NCI-H1417 treated with DMSO at 0.1 percent for 48 hours (cell line): ENCODE measurements around the gene CNTNAP2.
"Not testable (repeated sequence)": the region's sequence is repeated elsewhere in the genome, so short reads cannot be mapped to it uniquely, and the experiment has no call there.

Experiments
- DNase-seq: peaks from one replicate; lab custom pipeline; 2025; lab: John Stamatoyannopoulos, UW

Gene CNTNAP2

DNA sequence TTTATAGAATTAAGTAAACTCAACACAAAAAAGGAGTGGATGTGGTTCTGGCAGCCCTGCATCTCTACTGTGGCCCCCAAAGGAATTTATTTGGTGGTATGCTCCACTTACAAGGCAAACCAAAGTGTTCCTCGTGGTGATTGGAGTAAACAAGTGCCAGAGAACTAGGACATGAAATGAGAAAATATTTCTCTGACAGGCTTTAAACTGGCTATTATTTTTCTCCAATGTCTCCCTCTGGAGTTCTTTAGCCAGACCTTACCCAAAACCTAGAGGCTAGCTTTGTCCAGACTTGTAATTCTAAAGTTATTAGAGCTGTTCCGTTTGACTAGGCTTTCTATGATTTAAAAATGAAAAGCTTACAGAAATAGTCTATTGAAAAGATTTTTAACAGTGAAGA lies 990.1 kb downstream of the CNTNAP2 start:
- DNase-seq = no peak

DNA sequence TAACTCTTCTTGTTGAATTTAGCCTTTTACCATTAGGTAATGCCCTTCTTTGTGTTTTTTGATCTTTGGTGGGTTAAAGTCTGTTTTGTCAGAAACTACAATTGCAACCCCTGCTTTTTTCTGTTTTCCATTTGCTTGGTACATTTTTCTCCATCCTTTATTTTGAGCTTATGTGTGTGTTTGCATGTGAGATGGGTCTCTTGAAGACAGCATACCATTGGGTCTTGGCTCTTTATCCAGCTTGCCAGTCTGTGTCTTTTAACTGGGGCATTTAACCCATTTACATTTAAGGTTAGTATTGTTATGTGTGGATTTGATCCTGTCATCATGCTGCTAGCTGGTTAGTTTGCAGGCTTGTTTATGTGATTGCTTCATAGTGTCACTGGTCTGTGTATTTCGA lies 997.9 kb downstream of the CNTNAP2 start:
- not testable (repeated sequence) for DNase-seq

DNA sequence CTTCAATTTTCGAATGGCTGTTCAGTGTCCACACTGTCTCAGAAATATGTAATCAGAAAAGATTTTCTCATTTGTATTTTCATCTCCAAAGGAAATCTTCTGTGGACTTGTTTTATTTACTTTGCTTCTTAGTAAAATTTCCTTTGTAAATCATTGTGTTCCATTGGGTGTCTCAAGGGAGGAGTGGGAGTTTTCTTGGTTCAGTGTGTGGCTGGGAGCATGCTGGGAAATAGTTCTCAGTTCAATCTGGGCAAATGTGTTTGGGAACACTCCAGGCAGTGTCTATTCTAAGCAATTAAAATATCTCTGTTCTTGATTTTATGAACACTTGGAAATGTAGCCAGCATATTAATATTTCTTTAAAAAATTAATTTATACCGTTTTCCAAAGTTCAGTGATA lies 1019.8 kb downstream of the CNTNAP2 start:
- no peak for DNase-seq

DNA sequence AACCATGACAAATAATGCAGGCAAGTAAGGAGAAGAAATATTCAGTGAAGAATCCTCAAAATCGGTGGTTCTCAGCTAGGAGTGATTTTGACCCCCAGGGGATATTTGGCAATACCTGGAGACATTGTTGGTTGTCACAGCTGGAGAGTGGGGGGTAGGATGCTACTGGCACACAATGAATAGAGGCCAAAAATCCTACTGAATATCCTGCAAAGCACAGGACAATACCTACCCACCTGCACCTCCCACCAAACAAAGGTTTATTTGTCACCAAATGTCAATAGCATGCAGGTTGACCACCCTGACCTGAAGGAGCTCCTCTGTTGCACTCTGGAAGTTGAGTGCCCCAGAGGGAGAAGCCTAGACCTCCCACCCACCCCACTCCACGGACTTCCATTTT lies 1028.6 kb downstream of the CNTNAP2 start:
- DNase-seq = no peak

DNA sequence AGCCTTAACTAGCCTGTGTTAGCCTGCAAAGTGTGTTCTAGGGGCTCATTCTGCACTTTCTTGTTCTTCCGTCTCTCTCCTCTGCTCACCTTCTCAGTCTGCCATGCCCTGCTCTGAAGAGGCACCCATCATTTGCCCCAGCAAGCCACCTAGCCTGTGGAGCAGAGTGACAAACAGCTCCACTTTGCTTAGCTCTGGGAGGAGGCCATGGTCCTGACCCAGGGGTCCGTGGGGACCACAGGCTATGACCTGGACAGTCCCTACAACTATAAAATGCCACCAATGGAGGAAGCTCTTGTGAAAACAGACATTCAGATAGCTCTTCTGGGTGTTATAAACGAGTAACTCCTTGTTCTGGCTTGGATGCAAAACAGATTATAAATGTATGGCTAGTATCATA lies 1029.6 kb downstream of the CNTNAP2 start:
- no peak for DNase-seq

DNA sequence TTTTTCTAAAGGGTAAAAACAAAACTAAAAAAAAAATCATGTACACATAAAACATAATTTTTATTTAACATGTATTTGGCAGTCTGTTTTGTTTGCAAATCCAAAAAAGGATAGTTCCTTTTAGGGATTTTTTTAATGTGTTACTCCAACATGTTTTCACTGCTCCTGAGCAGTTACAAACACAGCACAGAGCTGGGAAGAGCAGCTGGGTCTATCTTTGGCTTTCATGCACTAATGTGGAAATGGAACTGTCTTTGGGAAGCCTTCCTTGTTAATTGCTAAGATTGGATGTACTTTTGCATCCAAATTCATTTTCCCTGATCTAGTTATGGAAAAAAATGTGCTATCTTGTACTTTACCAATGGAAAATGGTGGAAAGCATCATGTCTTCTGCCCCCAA lies 1035.1 kb downstream of the CNTNAP2 start:
- no peak for DNase-seq

DNA sequence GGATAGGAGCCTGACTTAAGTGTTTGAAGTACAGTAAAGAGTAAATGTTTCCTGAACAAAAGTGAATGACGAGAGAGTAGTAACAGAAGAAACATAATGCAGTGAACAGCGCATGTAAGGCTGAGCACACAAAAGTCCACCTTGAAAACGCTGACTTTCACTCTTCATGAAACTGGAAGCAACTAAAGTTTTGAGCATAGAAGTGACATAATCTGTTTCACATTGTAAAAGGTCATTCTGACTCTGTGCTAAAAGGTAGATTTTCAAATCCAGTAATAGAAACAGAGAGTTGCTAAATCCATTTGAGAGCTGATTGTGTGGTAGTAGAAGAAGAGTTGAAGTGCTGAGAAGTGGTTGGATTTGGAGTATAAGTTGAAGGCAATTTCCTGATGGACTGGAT lies 1037.0 kb downstream of the CNTNAP2 start:
- no peak for DNase-seq

DNA sequence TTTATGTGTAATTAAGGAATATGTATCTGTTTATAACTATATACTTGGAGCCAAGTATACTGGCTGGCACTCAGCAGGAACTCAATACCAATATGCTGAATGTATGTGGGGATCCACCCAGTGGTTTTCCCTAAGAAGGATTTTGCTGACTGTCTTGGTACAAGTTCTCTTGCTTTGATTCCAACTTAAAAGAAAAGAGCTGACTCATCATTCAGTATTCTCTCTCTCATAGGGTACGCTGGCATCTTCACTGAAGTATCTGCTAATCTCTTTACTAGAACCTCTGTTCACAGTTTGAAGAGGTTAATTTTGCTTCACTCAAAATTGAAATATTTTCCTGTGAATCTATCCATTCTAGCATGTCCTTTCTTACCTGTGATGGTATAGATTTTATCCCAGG lies 1044.8 kb downstream of the CNTNAP2 start:
- no peak for DNase-seq

DNA sequence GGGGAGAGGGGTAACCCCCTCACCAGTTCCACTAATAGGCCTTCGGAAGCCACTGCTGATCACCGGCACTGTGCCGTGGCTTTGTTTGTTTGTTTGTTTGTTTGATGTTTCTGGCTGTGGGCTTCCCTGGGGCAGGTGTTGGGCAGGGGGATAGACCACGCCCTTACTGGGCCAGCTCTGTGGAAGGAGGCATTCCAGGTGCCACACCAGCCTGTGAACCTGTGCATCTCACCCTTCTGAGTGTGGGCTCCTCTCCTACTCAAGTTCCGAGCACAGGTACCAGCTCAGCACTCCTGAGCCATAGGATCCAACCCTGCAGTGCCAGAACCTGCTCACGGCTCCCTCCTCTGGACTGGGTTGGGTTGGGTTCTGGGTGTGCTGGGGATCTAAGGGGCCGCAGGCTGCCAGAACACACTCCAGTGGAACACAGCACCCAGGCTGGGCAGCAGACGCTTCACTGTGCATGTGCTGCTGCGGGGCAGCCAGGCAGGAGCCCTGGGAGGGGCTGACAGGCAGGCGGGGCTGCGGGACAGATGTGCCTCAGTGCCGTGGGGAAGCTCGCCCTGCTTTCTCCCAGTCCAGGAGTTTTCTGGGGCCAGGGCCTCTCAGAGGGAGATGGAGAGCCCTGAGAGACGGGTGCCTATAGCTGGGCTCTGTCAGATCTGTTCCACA lies 1053.9 kb downstream of the CNTNAP2 start:
- no peak for DNase-seq

DNA sequence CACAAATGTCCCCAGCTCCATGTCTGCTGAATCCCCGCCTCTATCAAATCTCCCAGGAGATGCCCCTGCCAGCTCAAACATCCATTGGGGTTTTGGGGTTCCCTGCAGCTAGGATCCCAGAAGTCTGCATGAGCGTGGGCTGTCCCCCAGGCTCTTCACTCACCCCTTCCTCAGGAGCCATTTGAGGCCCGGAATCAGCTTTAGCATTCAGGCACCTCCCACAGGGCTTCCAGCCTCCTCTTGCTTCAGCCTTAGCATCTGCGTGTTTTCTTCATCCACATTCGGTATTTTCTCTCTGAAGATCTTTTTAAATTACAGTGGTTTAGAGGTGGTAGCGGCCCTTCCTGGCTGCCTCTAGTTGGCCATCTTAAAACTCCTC lies 1054.4 kb downstream of the CNTNAP2 start:
- no peak for DNase-seq

DNA sequence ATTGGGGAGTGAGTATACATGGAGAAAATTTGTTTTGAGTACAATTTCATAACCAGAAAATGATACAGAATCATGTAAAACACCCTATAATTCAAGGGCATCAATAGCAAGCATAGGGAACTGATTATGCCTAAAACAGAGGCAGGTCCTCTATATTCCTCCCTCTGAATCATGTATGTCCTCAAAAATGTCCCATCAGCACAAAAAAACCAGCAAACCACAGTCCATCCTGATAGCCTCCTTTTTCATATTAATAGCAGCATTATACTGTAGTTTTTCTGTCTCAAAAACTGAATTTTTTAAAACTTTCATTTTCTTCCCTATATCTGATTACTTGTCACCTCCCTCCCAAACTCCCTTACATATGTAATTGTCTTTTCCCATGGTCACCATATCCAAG lies 1057.3 kb downstream of the CNTNAP2 start:
- no peak for DNase-seq

DNA sequence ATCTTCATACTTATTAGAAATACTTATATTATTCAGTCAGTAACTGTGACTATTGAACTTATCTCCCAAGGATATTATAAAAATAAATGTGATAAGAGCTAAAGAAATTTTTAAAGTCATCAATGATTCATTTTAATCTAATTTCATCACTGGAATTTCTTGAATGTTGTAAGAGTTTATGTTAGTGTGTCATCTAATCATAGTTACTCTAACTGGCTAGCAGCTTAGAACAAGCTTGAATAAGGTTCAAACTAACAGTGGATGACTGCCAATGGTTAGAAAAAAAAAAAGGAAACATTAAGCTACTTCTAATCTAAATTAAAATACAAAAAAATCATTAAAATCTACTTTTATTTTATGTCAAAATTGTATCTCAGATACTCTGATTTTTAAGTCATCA lies 1066.3 kb downstream of the CNTNAP2 start:
- no peak for DNase-seq

DNA sequence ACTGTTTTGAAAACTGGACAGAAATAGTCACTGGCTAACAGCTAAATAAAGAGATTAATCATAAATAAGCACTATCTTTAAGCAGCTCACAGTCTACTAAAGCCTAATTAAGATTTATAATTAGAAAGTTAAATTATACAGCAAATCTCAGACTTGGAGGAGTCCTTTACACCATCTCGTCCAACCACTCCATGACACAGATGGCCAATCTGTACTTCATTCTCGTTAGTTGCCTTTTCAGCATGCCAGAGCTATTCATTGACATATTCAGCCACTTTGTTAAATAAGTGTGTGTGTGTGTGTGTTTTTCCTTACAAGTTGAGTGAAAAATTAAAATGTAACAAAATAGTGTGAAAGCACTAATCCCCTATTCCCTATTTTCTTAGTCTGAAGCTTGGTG lies 1066.7 kb downstream of the CNTNAP2 start:
- DNase-seq = no peak

DNA sequence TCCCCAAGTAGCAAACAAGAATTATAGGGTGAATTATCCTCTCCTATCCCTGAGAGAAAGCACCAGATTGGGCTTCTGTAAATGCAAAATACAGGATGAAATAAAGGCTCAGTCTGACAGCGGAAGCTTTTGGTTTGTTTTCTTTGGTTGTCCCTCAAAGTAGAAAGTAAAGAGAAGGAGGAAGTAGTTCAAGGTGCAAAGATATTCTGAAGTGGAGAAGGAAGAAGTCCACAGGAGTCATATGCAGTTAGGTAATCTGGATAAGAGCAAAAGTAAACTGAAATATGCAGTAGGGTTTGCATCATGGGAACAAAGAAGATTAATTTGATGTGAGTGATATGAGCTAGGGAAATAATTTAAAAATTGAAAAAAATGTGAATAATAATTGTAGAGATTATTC lies 1071.9 kb downstream of the CNTNAP2 start:
- DNase-seq = no peak

DNA sequence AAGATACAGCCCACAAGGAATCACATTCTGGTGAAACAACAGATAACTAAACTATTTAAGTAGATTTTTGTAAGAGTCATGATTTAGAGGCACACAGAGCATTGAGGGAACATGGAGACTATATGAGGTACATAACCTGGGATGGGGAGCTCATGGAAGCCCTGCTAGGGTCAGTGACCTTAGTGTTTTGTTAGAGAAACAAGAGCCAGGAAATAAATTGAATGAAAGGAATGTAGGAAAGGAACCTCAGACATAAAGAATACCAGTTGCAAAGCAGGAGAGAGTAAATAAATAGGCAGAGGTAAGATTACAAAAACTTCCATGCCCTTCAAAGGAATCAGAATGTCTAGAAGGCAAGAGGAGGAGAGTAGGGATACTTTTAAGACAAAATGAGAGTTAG lies 1076.9 kb downstream of the CNTNAP2 start:
- no peak for DNase-seq

DNA sequence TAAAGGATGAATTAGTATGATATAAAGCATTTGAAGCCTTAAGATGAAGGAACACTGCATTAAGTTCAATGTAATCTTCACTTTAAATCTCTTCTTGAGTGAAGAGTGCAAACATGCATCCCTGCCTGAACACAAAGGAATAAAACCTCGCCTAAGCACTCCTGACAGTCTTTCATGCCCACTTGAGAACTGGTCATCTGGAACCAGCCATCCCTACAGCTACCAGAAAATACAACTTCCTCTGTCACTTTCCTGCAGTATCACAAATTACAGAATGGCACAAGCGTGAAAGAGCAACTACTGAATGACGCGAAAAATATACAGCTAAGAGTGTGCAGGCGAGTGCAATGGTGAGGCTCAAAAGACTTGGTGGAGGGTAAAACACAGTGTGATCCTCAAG lies 1079.9 kb downstream of the CNTNAP2 start:
- no peak for DNase-seq

DNA sequence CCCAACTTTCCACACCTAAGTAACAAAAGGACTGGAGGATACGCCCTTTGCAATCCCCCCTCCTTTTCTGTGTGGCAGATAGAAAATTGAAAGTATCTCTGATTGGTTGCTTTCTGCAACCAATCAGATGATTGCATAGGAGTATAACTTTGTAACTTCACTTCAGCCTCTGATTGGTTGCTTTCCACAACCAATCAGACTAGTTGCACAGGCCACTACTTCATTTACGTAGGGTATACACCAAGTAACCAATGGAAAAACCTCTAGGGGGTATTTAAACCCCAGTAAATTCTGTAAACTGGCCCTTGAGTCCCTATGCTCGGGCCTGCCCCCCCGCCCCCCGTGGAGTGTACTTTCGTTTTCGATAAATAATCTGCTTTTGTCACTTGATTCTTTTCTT lies 1080.4 kb downstream of the CNTNAP2 start:
- DNase-seq = no peak

DNA sequence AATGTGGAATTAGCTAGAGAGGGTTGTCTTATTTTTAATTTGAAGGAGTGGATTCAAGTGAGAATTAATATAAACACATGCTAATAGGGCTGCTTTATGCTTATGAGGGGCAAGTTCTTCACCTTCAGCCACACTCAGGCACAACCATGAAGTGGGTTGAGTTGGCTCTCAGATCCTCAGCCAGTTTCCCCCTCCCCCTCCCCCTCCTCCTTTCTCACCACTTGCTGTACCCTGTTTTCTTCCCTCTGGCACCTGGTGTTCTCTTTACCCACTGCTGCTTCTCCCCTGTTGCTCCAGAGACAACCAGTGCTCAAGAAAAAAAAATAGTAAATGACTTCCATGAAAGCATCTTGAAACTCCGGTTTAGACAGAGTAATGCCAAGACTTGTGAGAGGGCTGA lies 1083.3 kb downstream of the CNTNAP2 start:
- DNase-seq = no peak

DNA sequence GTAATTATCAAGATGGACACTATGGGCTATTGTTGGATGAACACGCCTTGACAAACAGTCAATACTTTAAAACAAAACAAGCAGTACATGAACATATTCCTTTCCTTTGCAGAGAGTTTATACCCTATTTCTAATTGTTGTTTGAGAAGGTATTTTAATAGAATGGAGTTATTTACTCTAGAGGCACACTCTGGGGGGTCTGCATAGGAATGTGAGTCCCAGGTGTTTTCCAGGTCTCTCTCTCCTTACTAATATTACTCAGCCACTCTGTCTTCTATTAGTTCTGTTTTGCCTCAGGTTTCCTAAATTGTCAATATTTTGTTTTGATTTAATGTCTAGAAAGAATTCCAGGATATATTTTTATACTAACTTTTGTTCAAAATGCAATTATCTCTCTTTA lies 1091.4 kb downstream of the CNTNAP2 start:
- no peak for DNase-seq

DNA sequence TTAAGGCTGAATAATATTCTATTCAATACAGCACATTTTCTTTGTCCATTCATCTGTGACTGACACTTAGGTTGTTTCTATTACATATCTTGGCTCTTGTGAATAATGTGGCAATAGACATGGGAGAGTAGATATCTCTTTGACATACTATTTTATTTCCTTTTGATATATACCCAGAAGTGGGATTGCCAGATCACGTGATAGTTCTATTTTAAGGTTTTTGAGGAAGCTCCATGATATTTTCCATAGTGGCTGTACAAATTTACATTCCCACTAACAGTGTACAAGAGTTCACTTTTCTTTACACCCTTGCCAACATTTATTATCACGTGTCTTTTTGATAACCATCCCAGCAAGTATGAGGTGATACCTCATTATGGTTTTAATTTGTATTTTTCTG lies 1114.7 kb downstream of the CNTNAP2 start:
- DNase-seq = no peak

DNA sequence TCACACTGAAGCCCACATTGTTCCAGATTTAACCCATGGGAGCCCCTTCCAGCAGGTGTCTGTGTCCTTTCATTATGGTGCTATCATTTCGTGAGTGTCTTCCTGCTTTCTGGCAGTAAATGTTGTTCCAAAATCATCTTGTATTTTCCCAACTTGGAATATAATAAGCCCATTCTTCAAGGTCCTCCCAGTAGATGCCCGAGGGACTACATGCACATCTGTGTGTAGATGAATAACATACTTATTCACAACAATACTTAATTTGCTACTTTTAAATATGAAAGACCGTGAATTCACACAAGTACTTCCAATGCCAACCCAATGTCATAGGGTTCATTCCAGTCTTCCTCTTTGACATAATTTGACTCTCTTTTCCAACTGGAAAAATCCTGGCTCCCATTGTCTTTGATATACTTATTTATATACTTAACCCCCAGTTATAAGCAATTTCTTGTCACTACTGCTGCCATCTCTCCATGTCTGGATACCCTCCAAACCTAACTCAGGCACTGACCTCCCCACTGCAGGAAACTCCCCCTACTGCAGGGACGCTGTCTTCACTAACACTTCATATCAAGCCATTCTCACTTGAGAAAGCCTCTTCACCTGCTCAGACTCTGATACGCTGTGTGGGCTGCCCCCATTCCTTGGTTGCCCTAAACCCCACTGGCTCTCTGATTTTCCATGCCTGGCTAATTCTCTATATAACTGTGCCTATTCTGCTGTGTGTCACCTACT lies 1119.2 kb downstream of the CNTNAP2 start:
- no peak for DNase-seq

DNA sequence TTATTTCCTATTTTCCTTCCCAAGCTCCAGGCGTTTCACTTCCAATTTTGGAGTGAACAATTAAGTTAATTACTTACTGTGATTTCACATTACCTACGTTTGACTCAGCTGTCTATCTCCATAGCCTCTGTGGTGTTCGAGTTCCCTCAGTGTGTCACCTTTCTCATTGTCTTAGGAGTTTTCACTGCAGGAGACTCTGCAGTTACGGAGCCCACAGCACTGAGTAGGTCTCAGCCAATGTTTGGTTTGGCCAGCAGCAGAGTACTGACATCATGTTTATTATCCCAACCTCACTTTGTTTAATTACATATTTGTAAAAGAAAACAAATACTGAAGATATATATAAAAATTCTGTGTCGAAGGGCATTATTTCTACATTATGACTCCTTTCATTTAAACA lies 1123.9 kb downstream of the CNTNAP2 start:
- no peak for DNase-seq

DNA sequence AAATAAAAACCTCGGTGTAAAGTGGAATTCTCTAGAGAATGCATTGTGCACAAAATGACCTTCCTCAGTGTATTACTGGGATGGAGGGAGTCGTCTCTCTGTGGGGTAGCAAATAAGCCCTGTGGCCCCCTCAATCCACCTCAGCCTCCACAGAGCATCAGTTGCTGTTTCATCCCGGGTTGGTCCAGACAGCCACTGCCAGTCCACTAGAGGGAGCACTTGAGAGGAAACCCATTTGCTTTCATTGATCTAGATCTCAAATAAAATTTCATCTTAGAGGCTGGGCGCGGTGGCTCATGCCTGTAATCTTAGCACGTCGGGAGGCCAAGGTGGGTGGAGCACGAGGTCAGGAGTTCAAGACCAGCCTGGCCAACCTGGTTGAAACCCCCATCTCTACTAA lies 1128.7 kb downstream of the CNTNAP2 start:
- no peak for DNase-seq

DNA sequence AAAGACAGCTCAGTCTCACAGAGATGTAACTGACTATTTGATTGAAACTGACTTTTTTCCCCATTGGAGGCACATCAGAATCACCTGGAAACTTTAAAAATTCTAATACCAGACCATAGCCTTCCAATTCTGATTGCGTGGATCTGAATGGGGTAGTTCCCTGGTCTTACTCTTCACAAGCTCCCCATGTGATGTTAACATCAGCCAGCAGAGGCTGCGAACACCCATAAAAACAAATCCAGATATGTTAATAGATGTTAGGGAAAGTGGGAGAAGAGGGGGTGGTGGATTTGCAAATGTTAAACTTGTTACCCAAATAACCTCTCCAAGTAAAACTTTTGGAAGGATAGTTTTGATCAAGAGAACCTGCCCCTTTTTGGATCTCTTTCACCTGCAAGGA lies 1133.4 kb downstream of the CNTNAP2 start:
- no peak for DNase-seq
